Esophagus squamous epithelium (tissue), 4 donors: Measurements from ENCODE around the gene APOL4.
"Not testable (repeated sequence)": the region's sequence is repeated elsewhere in the genome, so short reads cannot be mapped to it uniquely, and the experiment has no call there.

Source experiments
- CTCF ChIP-seq, 6 experiments: fragments of 450-650 bp in 4 of 6; fragments of 200-600 bp in 2 of 6; sonication (generic) in 2 of 6; IDR thresholded peaks; one replicate each; pipeline ENCODE4 v1.5.1; 2016 to 2019; ENCODE audit warnings: antibody characterized with exemption in 6 of 6, mild to moderate bottlenecking in 4 of 6, moderate library complexity in 4 of 6
- POLR2A ChIP-seq, 4 donors: fragments of 450-650 bp; IDR thresholded peaks; one replicate each; pipeline ENCODE4 v1.6.1; 2017; ENCODE audit warnings: antibody characterized with exemption in 4 of 4, mild to moderate bottlenecking in 4 of 4, moderate library complexity in 3 of 4

GRCh38 chr22:36209488-36209908 lies 7.9 kb upstream of the APOL4 start:
- TF ChIP-seq CTCF, POLR2A (IDR thresholded peaks at IDR 0.05): not testable (repeated sequence)
